Right lobe of liver (tissue), 6 donors: ENCODE data around the gene NPSR1. TPM values are rescaled to one million over a fixed set of nuclear protein-coding genes. Genes with fewer than 3 reads are reported as not detected.

ENCODE experiments used
- ATAC-seq, 4 donors: fragments of 200-7000 bp; cut with Tn5 transposase; one replicate each; pipeline ENCODE4 v1.9.1; 2020; ENCODE audit warnings: mild to moderate bottlenecking in 4 of 4, moderate library complexity in 4 of 4
- DNase-seq, 3 donors: peaks; one replicate each; pipeline ENCODE4 v3.0.0-alpha.2; 2020
- H3K27ac ChIP-seq, 3 donors: fragments of 200-600 bp; one replicate each; pipeline ENCODE4 v1.8.0; 2022
- H3K27me3 ChIP-seq, 2 donors: fragments of 200-600 bp; one replicate each; pipeline ENCODE4 v1.8.0; 2022
- H3K36me3 ChIP-seq, 4 donors: fragments of 200-600 bp; sonication (generic) in 1 of 4; one replicate each; pipeline versions ENCODE4 v1.5.1 to v1.8.0; 2017 to 2022; ENCODE audit warnings: control low read depth in 1 of 4
- H3K4me1 ChIP-seq, 4 donors: fragments of 200-600 bp; sonication (generic) in 1 of 4; one replicate each; pipeline versions ENCODE4 v1.5.1 to v1.8.0; 2017 to 2022; ENCODE audit warnings: control low read depth in 1 of 4
- H3K4me3 ChIP-seq, 3 donors: fragments of 200-600 bp; one replicate each; pipeline ENCODE4 v1.8.0; 2022
- H3K9me3 ChIP-seq, 4 donors: fragments of 200-600 bp; sonication (generic) in 1 of 4; one replicate each; pipeline versions ENCODE4 v1.5.1 to v1.8.0; 2017 to 2022; ENCODE audit warnings: control low read depth in 1 of 4
- CTCF ChIP-seq, 4 donors: fragments of 200-600 bp in 3 of 4; fragments of 450-650 bp in 1 of 4; IDR thresholded peaks; one replicate each; pipeline versions ENCODE4 v1.5.1 to v1.8.0; 2016 to 2022; ENCODE audit warnings: antibody characterized with exemption in 4 of 4, mild to moderate bottlenecking in 2 of 4
- POLR2A ChIP-seq: fragments of 450-650 bp; IDR thresholded peaks from one replicate; pipeline ENCODE4 v1.6.1; 2017; ENCODE audit warnings: antibody characterized with exemption, mild to moderate bottlenecking
- WGBS: methylation state at CpG from one replicate; pipeline ENCODE4 v1.1.6; 2018; ENCODE audit warnings: low coverage, low lambda C conversion rate; ENCODE audit not compliant: insufficient coverage; ENCODE audit errors: missing lambda C conversion rate; 5-methylcytosine and 5-hydroxymethylcytosine counted together
- intact Hi-C, 2 donors: fragments of 100-400 bp; cut with DNase I; formaldehyde crosslinking; loops; one replicate each; pipeline versions ENCODE4 v1.11.2 to v1.14.1; 2022
- total RNA-seq, 6 experiments: library from RNA; depleted of rRNA in 2 of 6; stranded (reverse); fragments of >200 nt in 2 of 6; fragmentation: NEBNext Ultra II Directional in 3 of 6; extraction: Animal tissue kit (Norgen Biotek cat#: 25700) in 3 of 6; gene quantifications; one replicate each; pipeline versions ENCODE4 v1.1.0 to v1.2.4, GENCODE V29; 2016 to 2023
- donor health status: DM: no; HTN: yes; CAD: no.
- donor health status: DM: no; HTN: no; CAD: no.
- donor health status: DM: no; HTN: no; CAD: no.
- donor health status: DM: no; HTN: yes; CAD: no.
- donor health status: DM: no; HTN: yes; CAD: no.

Gene NPSR1
- total RNA-seq, 6 experiments from 2014 or later, result not detected

GRCh38 chr7:34761627-34762026 is 103.6 kb downstream of the NPSR1 start:
- no peaks in the 10 kb centered on the region for H3K36me3 ChIP-seq
- H3K9me3 ChIP-seq, result no peaks in the 10 kb centered on the region
- intact Hi-C loops, result no loop called here
- ATAC-seq (no peak), DNase-seq (no peak)
- H3K27ac ChIP-seq, result no peak overlapping the region
- H3K4me3 ChIP-seq, result no peak overlapping the region
- TF ChIP-seq CTCF (IDR thresholded peaks at IDR 0.05) (no peak), POLR2A (no peak)
- H3K27me3 ChIP-seq, result no peaks in the 10 kb centered on the region
- H3K4me1 ChIP-seq, result no peaks in the 10 kb centered on the region

- Histone ChIP-seq H3K27ac (no peak overlapping the region), H3K4me1 (no peaks in the 10 kb centered on the region), H3K9me3 (no peaks in the 10 kb centered on the region), H3K4me3 (no peak overlapping the region), H3K36me3 (no peaks in the 10 kb centered on the region), H3K27me3 (no peaks in the 10 kb centered on the region)
- no peak for ATAC-seq
- no peak for TF ChIP-seq POLR2A
- TF ChIP-seq CTCF (IDR thresholded peaks at IDR 0.05), result no peak
- no peak for DNase-seq
- WGBS, result 59% methylated on average over 2 of the region's 2 CpGs
- intact Hi-C loops, result no loop called here
These were observed 104.7 kb downstream of the NPSR1 start for GRCh38 chr7:34762764-34763163.

GRCh38 chr7:34772296-34772938 is 114.4 kb downstream of the NPSR1 start:
- intact Hi-C loops, result no loop called here
- DNase-seq, result no peak
- TF ChIP-seq POLR2A, result no peak
- TF ChIP-seq CTCF (IDR thresholded peaks at IDR 0.05), result no peak
- no peak overlapping the region for H3K4me3 ChIP-seq
- H3K9me3 ChIP-seq, result no peaks in the 10 kb centered on the region
- no peaks in the 10 kb centered on the region for H3K27me3 ChIP-seq
- ATAC-seq, result no peak
- no peaks in the 10 kb centered on the region for H3K4me1 ChIP-seq
- H3K36me3 ChIP-seq, result no peaks in the 10 kb centered on the region
- no peak overlapping the region for H3K27ac ChIP-seq

GRCh38 chr7:34776748-34777358 is 118.8 kb downstream of the NPSR1 start:
- Histone ChIP-seq H3K36me3 (no peaks in the 10 kb centered on the region), H3K9me3 (no peaks in the 10 kb centered on the region), H3K27ac (no peak overlapping the region), H3K27me3 (no peaks in the 10 kb centered on the region), H3K4me1 (no peaks in the 10 kb centered on the region), H3K4me3 (no peak overlapping the region)
- intact Hi-C loops, result no loop called here
- no CpG with 5 or more reads among the region's 1 CpG for WGBS
- DNase-seq (no peak), ATAC-seq (no peak)
- TF ChIP-seq CTCF (IDR thresholded peaks at IDR 0.05), result no peak
- TF ChIP-seq POLR2A, result no peak

GRCh38 chr7:34780546-34780945 is 122.5 kb downstream of the NPSR1 start:
- Histone ChIP-seq H3K9me3 (no peaks in the 10 kb centered on the region), H3K27ac (no peak overlapping the region), H3K4me3 (no peak overlapping the region), H3K27me3 (no peaks in the 10 kb centered on the region), H3K4me1 (no peaks in the 10 kb centered on the region), H3K36me3 (no peaks in the 10 kb centered on the region)
- 39% methylated on average over 3 of the region's 3 CpGs for WGBS
- no peak for DNase-seq
- TF ChIP-seq CTCF (IDR thresholded peaks at IDR 0.05) (no peak), POLR2A (no peak)
- ATAC-seq, result no peak
- intact Hi-C loops, result no loop called here
